ENCODE measurements around the gene TENT4A.

TENT4A gene

GRCh38 chr5:6731465-6732237 is 18.4 kb downstream of the TENT4A start:
- DNase-seq (ENCODE audit: low read depth, low spot score) = no peak

GRCh38 chr5:6732634-6733410 is 19.6 kb downstream of the TENT4A start:
- DNase-seq (ENCODE audit: low read depth, low spot score) = no peak

GRCh38 chr5:6733411-6734242 is 20.4 kb downstream of the TENT4A start:
- DNase-seq (ENCODE audit: low read depth, low spot score) = no peak

- no peak for DNase-seq (ENCODE audit: low read depth, low spot score)
Observed at GRCh38 chr5:6734243-6734700, 21.0 kb downstream of the TENT4A start.

GRCh38 chr5:6734781-6735180 is 21.5 kb downstream of the TENT4A start:
- no peak for DNase-seq (ENCODE audit: low read depth, low spot score)

GRCh38 chr5:6736106-6736505 is 22.9 kb downstream of the TENT4A start:
- no peak for DNase-seq (ENCODE audit: low read depth, low spot score)

- DNase-seq (ENCODE audit: low read depth, low spot score) = no peak
Observed at GRCh38 chr5:6736524-6737042, 23.4 kb downstream of the TENT4A start.

GRCh38 chr5:6737043-6737941 is 24.1 kb downstream of the TENT4A start:
- DNase-seq (ENCODE audit: low read depth, low spot score) = no peak

GRCh38 chr5:6739603-6740002 is 26.4 kb downstream of the TENT4A start:
- DNase-seq (ENCODE audit: low read depth, low spot score) = no peak

GRCh38 chr5:6740586-6741150 is 27.4 kb downstream of the TENT4A start:
- DNase-seq (ENCODE audit: low read depth, low spot score) = no peak

GRCh38 chr5:6742081-6742758 is 29.0 kb downstream of the TENT4A start:
- no peak for DNase-seq (ENCODE audit: low read depth, low spot score)

- DNase-seq (ENCODE audit: low read depth, low spot score) = no peak
Observed at GRCh38 chr5:6743161-6743560, 29.9 kb downstream of the TENT4A start.

GRCh38 chr5:6744841-6745705 is 31.8 kb downstream of the TENT4A start:
- DNase-seq (ENCODE audit: low read depth, low spot score) = no peak

GRCh38 chr5:6745706-6746222 is 32.5 kb downstream of the TENT4A start:
- DNase-seq (ENCODE audit: low read depth, low spot score) = no peak

GRCh38 chr5:6746244-6746643 is 33.0 kb downstream of the TENT4A start:
- DNase-seq (ENCODE audit: low read depth, low spot score) = no peak

GRCh38 chr5:6747103-6747502 is 33.9 kb downstream of the TENT4A start:
- no peak for DNase-seq (ENCODE audit: low read depth, low spot score)

GRCh38 chr5:6748142-6748541 is 34.9 kb downstream of the TENT4A start:
- DNase-seq (ENCODE audit: low read depth, low spot score) = no peak

GRCh38 chr5:6749026-6749716 is 35.9 kb downstream of the TENT4A start:
- DNase-seq (ENCODE audit: low read depth, low spot score) = no peak
